ENCODE results near the gene ERAP2.

ERAP2 gene

GRCh38 chr5:96967400-96967799 lies 91.1 kb downstream of the ERAP2 start:
- no peak for DNase-seq

- DNase-seq = no peak
Observed at GRCh38 chr5:96968074-96968473, 91.8 kb downstream of the ERAP2 start.

- DNase-seq = no peak
Observed at GRCh38 chr5:96968614-96969013, 92.3 kb downstream of the ERAP2 start.

Data from effector CD8-positive, alpha-beta T cell (primary cell).